ENCODE results near the gene OSER1.

The OSER1 gene

GRCh38 chr20:44160133-44160532, 50.4 kb downstream of the OSER1 start:
- Histone ChIP-seq H3K4me3 (ENCODE audit: low read length) (no peak overlapping the region), H3K9me3 (ENCODE audit: control insufficient read depth, low read length) (no peaks in the 10 kb centered on the region), H3K27me3 (ENCODE audit: control insufficient read depth, insufficient read depth, low read length) (no peaks in the 10 kb centered on the region), H3K9ac (ENCODE audit: low read length) (no peak overlapping the region), H3K36me3 (ENCODE audit: control insufficient read depth, insufficient read depth, low read length) (no peaks in the 10 kb centered on the region), H3K4me1 (ENCODE audit: control insufficient read depth, insufficient read depth, low read length) (no peaks in the 10 kb centered on the region)

- H3K4me3 ChIP-seq (ENCODE audit: low read length) = no peak overlapping the region
- H3K9ac ChIP-seq (ENCODE audit: low read length) = no peak overlapping the region
- no peaks in the 10 kb centered on the region for H3K4me1 ChIP-seq (ENCODE audit: control insufficient read depth, insufficient read depth, low read length)
- H3K9me3 ChIP-seq (ENCODE audit: control insufficient read depth, low read length) = no peaks in the 10 kb centered on the region
- no peaks in the 10 kb centered on the region for H3K27me3 ChIP-seq (ENCODE audit: control insufficient read depth, insufficient read depth, low read length)
- H3K36me3 ChIP-seq (ENCODE audit: control insufficient read depth, insufficient read depth, low read length) = no peaks in the 10 kb centered on the region
These were observed 50.9 kb downstream of the OSER1 start for GRCh38 chr20:44159711-44160110.

GRCh38 chr20:44159125-44159524, 51.4 kb downstream of the OSER1 start:
- no peaks in the 10 kb centered on the region for H3K36me3 ChIP-seq (ENCODE audit: control insufficient read depth, insufficient read depth, low read length)
- no peaks in the 10 kb centered on the region for H3K4me1 ChIP-seq (ENCODE audit: control insufficient read depth, insufficient read depth, low read length)
- no peaks in the 10 kb centered on the region for H3K27me3 ChIP-seq (ENCODE audit: control insufficient read depth, insufficient read depth, low read length)
- no peak overlapping the region for H3K4me3 ChIP-seq (ENCODE audit: low read length)
- no peaks in the 10 kb centered on the region for H3K9me3 ChIP-seq (ENCODE audit: control insufficient read depth, low read length)
- no peak overlapping the region for H3K9ac ChIP-seq (ENCODE audit: low read length)

GRCh38 chr20:44157061-44157460, 53.5 kb downstream of the OSER1 start:
- H3K27me3 ChIP-seq (ENCODE audit: control insufficient read depth, insufficient read depth, low read length) = no peaks in the 10 kb centered on the region
- no peaks in the 10 kb centered on the region for H3K9me3 ChIP-seq (ENCODE audit: control insufficient read depth, low read length)
- no peak overlapping the region for H3K4me3 ChIP-seq (ENCODE audit: low read length)
- no peak overlapping the region for H3K9ac ChIP-seq (ENCODE audit: low read length)
- no peaks in the 10 kb centered on the region for H3K36me3 ChIP-seq (ENCODE audit: control insufficient read depth, insufficient read depth, low read length)
- H3K4me1 ChIP-seq (ENCODE audit: control insufficient read depth, insufficient read depth, low read length) = no peaks in the 10 kb centered on the region

GRCh38 chr20:44154521-44155001, 56.0 kb downstream of the OSER1 start:
- H3K9me3 ChIP-seq (ENCODE audit: control insufficient read depth, low read length) = no peaks in the 10 kb centered on the region
- H3K9ac ChIP-seq (ENCODE audit: low read length) = no peak overlapping the region
- no peak overlapping the region for H3K4me3 ChIP-seq (ENCODE audit: low read length)
- no peaks in the 10 kb centered on the region for H3K36me3 ChIP-seq (ENCODE audit: control insufficient read depth, insufficient read depth, low read length)
- no peaks in the 10 kb centered on the region for H3K4me1 ChIP-seq (ENCODE audit: control insufficient read depth, insufficient read depth, low read length)
- no peaks in the 10 kb centered on the region for H3K27me3 ChIP-seq (ENCODE audit: control insufficient read depth, insufficient read depth, low read length)

- no peak overlapping the region for H3K9ac ChIP-seq (ENCODE audit: low read length)
- no peaks in the 10 kb centered on the region for H3K4me1 ChIP-seq (ENCODE audit: control insufficient read depth, insufficient read depth, low read length)
- no peaks in the 10 kb centered on the region for H3K36me3 ChIP-seq (ENCODE audit: control insufficient read depth, insufficient read depth, low read length)
- H3K9me3 ChIP-seq (ENCODE audit: control insufficient read depth, low read length) = no peaks in the 10 kb centered on the region
- H3K27me3 ChIP-seq (ENCODE audit: control insufficient read depth, insufficient read depth, low read length) = no peaks in the 10 kb centered on the region
- H3K4me3 ChIP-seq (ENCODE audit: low read length) = no peak overlapping the region
These were observed 56.9 kb downstream of the OSER1 start for GRCh38 chr20:44153636-44154043.

- no peak overlapping the region for H3K4me3 ChIP-seq (ENCODE audit: low read length)
- H3K4me1 ChIP-seq (ENCODE audit: control insufficient read depth, insufficient read depth, low read length) = no peaks in the 10 kb centered on the region
- no peaks in the 10 kb centered on the region for H3K36me3 ChIP-seq (ENCODE audit: control insufficient read depth, insufficient read depth, low read length)
- no peaks in the 10 kb centered on the region for H3K9me3 ChIP-seq (ENCODE audit: control insufficient read depth, low read length)
- no peak overlapping the region for H3K9ac ChIP-seq (ENCODE audit: low read length)
- H3K27me3 ChIP-seq (ENCODE audit: control insufficient read depth, insufficient read depth, low read length) = no peaks in the 10 kb centered on the region
These were observed 58.8 kb downstream of the OSER1 start for GRCh38 chr20:44151621-44152416.

GRCh38 chr20:44146272-44146671, 64.3 kb downstream of the OSER1 start:
- Histone ChIP-seq H3K9me3 (ENCODE audit: control insufficient read depth, low read length) (no peaks in the 10 kb centered on the region), H3K4me1 (ENCODE audit: control insufficient read depth, insufficient read depth, low read length) (no peaks in the 10 kb centered on the region), H3K4me3 (ENCODE audit: low read length) (no peak overlapping the region), H3K36me3 (ENCODE audit: control insufficient read depth, insufficient read depth, low read length) (no peaks in the 10 kb centered on the region), H3K27me3 (ENCODE audit: control insufficient read depth, insufficient read depth, low read length) (peaks cover 4% of the 10 kb centered on the region), H3K9ac (ENCODE audit: low read length) (no peak overlapping the region)
